Testis (tissue), 3 donors: ENCODE data around the gene LRRC8D. TPM values are rescaled to one million over a fixed set of nuclear protein-coding genes. Genes with fewer than 3 reads are reported as not detected.

Experiments used
- DNase-seq: peaks from one replicate; pipeline ENCODE4 v3.0.0-alpha.2; 2019
- H3K27ac ChIP-seq, 2 donors: fragments of 200-600 bp; sonication (generic); one replicate each; pipeline ENCODE4 v1.5.1; 2019
- H3K27me3 ChIP-seq: fragments of 200-600 bp; sonication (generic); one replicate; pipeline ENCODE4 v1.5.1; 2019
- H3K36me3 ChIP-seq: fragments of 200-600 bp; sonication (generic); one replicate; pipeline ENCODE4 v1.5.1; 2017; ENCODE audit warnings: low read depth; ENCODE audit errors: missing control alignments
- H3K4me1 ChIP-seq: fragments of 200-600 bp; sonication (generic); one replicate; pipeline ENCODE4 v1.5.1; 2019
- H3K4me3 ChIP-seq, 2 donors: fragments of 200-600 bp; sonication (generic); one replicate each; pipeline ENCODE4 v1.5.1; 2017 to 2019
- H3K9me3 ChIP-seq: fragments of 200-600 bp; sonication (generic); one replicate; pipeline ENCODE4 v1.5.1; 2017
- CTCF ChIP-seq, 3 experiments: fragments of 450-650 bp in 2 of 3; fragments of 200-600 bp in 1 of 3; sonication (generic) in 1 of 3; IDR thresholded peaks; one replicate each; pipeline ENCODE4 v1.5.1; 2016 to 2019; ENCODE audit warnings: antibody characterized with exemption in 3 of 3, mild to moderate bottlenecking in 2 of 3, moderate library complexity in 1 of 3
- POLR2A ChIP-seq: fragments of 450-650 bp; IDR thresholded peaks from one replicate; pipeline ENCODE4 v1.6.1; 2017; ENCODE audit warnings: antibody characterized with exemption, mild to moderate bottlenecking, moderate library complexity
- WGBS, 2 donors: methylation state at CpG; one replicate each; pipeline ENCODE4 v1.1.5; 2018; 5-methylcytosine and 5-hydroxymethylcytosine counted together
- intact Hi-C: fragments of 100-400 bp; cut with DNase I; formaldehyde crosslinking; loops from one replicate; pipeline ENCODE4 v1.15.1; 2023; ENCODE audit warnings: low total_unique reads
- polyA plus RNA-seq: library from polyadenylated mRNA; stranded (reverse); fragments of 350-450 nt; fragmentation: Illumina TruSeq; extraction: RNeasy Lipid Tissue Mini Kit (QIAGEN cat#74804); gene quantifications from one replicate; pipeline ENCODE4 v1.2.3, GENCODE V29; 2014; ENCODE audit warnings: low read depth, low replicate concordance; ENCODE audit not compliant: insufficient read depth
- total RNA-seq, 2 donors: library from RNA; depleted of rRNA; stranded (reverse); fragments of >200 nt; gene quantifications; one replicate each; pipeline ENCODE4 v1.2.3, GENCODE V29; 2016

The LRRC8D gene
- total and polyA plus RNA-seq, 3 donors from 2014 or later, result 20.8 to 46.1 (median 41.1) TPM

- no peaks in the 10 kb centered on the region for H3K9me3 ChIP-seq
- TF ChIP-seq CTCF (IDR thresholded peaks at IDR 0.05), result no peak
- no peak for TF ChIP-seq POLR2A
- WGBS, 2 donors, result 67 to 69% methylated on average over 6 of the region's 6 CpGs
- H3K4me3 ChIP-seq, result no peak overlapping the region
- H3K4me1 ChIP-seq, result peaks cover 35% of the 10 kb centered on the region
- no peaks in the 10 kb centered on the region for H3K36me3 ChIP-seq
- H3K27me3 ChIP-seq, result no peaks in the 10 kb centered on the region
- intact Hi-C loops, result no loop called here
- no peak overlapping the region for H3K27ac ChIP-seq
- no peak for DNase-seq
Observed at GRCh38 chr1:89832496-89833127, 11.8 kb downstream of the LRRC8D start.

- H3K4me3 ChIP-seq, result no peak overlapping the region
- 79 to 80% methylated on average over 7 of the region's 7 CpGs for WGBS, 2 donors
- peak overlapping the region in 1 of 2 donors; percentile 23 for H3K27ac ChIP-seq
- H3K9me3 ChIP-seq, result no peaks in the 10 kb centered on the region
- no peaks in the 10 kb centered on the region for H3K27me3 ChIP-seq
- no peaks in the 10 kb centered on the region for H3K36me3 ChIP-seq
- H3K4me1 ChIP-seq, result peaks cover 35% of the 10 kb centered on the region
- peak; percentile 53 for DNase-seq
- TF ChIP-seq POLR2A, result no peak
- no peak for TF ChIP-seq CTCF (IDR thresholded peaks at IDR 0.05)
- intact Hi-C loops, result no loop called here
Observed at GRCh38 chr1:89833183-89834082, 12.6 kb downstream of the LRRC8D start.

- no peak for DNase-seq
- 74 to 92% methylated on average over 3 of the region's 3 CpGs for WGBS, 2 donors
- Histone ChIP-seq H3K9me3 (no peaks in the 10 kb centered on the region), H3K27me3 (no peaks in the 10 kb centered on the region), H3K36me3 (no peaks in the 10 kb centered on the region), H3K27ac (peak overlapping the region in 1 of 2 donors; percentile 23), H3K4me1 (peaks cover 35% of the 10 kb centered on the region), H3K4me3 (no peak overlapping the region)
- TF ChIP-seq CTCF (IDR thresholded peaks at IDR 0.05), result no peak
- TF ChIP-seq POLR2A, result no peak
- intact Hi-C loops, result no loop called here
Observed at GRCh38 chr1:89834083-89834704, 13.4 kb downstream of the LRRC8D start.

- Histone ChIP-seq H3K4me1 (peaks cover 35% of the 10 kb centered on the region), H3K27ac (peak overlapping the region in 1 of 2 donors; percentile 46), H3K27me3 (no peaks in the 10 kb centered on the region), H3K9me3 (no peaks in the 10 kb centered on the region), H3K4me3 (no peak overlapping the region), H3K36me3 (no peaks in the 10 kb centered on the region)
- intact Hi-C loops, result no loop called here
- TF ChIP-seq CTCF (IDR thresholded peaks at IDR 0.05) (no peak), POLR2A (no peak)
- 56 to 77% methylated on average over 8 of the region's 8 CpGs for WGBS, 2 donors
- DNase-seq, result no peak
Observed at GRCh38 chr1:89836252-89837035, 15.6 kb downstream of the LRRC8D start.
